Right atrium auricular region (tissue), 2 donors: ENCODE results near the gene MYO1D. TPM values are rescaled to one million over a fixed set of nuclear protein-coding genes. Genes with fewer than 3 reads are reported as not detected.

ENCODE experiments used
- DNase-seq: peaks from one replicate; pipeline ENCODE4 v3.0.0-alpha.2; 2019; ENCODE audit warnings: low spot score
- H3K27ac ChIP-seq, 2 donors: fragments of 200-600 bp; sonication (generic); 1 replicate in 1 of 2; 2 replicates in 1 of 2; pipeline ENCODE4 v1.5.1; 2016 to 2019
- H3K27me3 ChIP-seq, 2 donors: fragments of 200-600 bp; sonication (generic); one replicate each; pipeline versions ENCODE4 v1.5.1 to v1.6.0; 2017 to 2019
- H3K36me3 ChIP-seq: fragments of 200-600 bp; sonication (generic); one replicate; pipeline ENCODE4 v1.5.1; 2016
- H3K4me1 ChIP-seq, 2 donors: fragments of 200-600 bp; sonication (generic); one replicate each; pipeline versions ENCODE4 v1.5.1 to v1.6.0; 2017 to 2019
- H3K4me3 ChIP-seq, 2 donors: fragments of 200-600 bp; sonication (generic); 1 replicate in 1 of 2; 2 replicates in 1 of 2; pipeline ENCODE4 v1.5.1; 2017 to 2019; ENCODE audit warnings: mild to moderate bottlenecking in 1 of 2, moderate library complexity in 1 of 2
- H3K9me3 ChIP-seq, 2 donors: fragments of 200-600 bp; sonication (generic); one replicate each; pipeline ENCODE4 v1.5.1; 2019
- total RNA-seq, 2 donors: library from RNA; depleted of rRNA; stranded (reverse); fragments of >200 nt; gene quantifications; one replicate each; pipeline ENCODE4 v1.1.0, GENCODE V29; 2016
- TF ChIP-seq, protein P1 (sequence below), 2 donors: fragments of 200-600 bp; sonication (generic); IDR thresholded peaks; one replicate each; pipeline ENCODE4 v1.5.1; 2019; ENCODE audit warnings: antibody characterized with exemption in 2 of 2

The MYO1D gene
- total RNA-seq, 2 donors from 2014 or later: 21.9 to 25.1 TPM

DNA sequence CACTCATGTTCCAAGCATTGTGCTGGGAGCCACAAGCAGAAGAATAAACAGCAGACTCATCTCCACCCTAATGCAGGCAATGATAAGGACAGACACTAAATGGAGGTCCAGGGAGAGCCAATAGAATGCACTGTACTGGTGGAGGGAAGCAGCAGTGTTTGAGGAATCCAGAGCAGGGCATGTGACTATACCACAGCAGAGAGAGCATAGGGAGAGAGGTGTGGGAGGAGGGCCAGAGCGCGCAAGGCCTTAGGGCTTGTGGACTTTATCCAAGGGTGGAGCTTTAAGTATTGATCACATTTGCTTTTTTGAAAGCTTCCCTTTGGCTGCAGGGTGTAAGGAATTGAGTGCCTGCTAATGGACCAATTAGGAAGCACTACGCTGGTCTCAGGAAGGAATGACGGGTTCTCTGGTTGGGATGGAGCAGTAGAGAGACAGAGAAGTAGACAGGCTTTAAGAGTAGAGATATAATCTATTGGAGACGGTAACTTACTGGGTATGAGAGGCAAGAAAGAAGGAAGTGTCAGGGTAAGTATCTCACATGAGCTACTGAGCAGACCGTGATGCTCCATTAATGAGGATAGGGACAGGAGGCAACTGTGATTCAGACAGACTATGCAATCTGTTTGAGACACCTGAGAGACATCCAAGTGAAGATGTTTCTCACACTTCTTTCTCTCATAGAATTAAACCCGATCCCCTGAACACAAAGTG is 82.2 kb downstream of the MYO1D start:
- Histone ChIP-seq H3K4me3 (no peak overlapping the region), H3K27ac (no peak overlapping the region), H3K9me3 (no peaks in the 10 kb centered on the region), H3K27me3 (no peaks in the 10 kb centered on the region), H3K4me1 (no peaks in the 10 kb centered on the region), H3K36me3 (no peaks in the 10 kb centered on the region)
- no peak for DNase-seq
- TF ChIP-seq, protein P1, sequence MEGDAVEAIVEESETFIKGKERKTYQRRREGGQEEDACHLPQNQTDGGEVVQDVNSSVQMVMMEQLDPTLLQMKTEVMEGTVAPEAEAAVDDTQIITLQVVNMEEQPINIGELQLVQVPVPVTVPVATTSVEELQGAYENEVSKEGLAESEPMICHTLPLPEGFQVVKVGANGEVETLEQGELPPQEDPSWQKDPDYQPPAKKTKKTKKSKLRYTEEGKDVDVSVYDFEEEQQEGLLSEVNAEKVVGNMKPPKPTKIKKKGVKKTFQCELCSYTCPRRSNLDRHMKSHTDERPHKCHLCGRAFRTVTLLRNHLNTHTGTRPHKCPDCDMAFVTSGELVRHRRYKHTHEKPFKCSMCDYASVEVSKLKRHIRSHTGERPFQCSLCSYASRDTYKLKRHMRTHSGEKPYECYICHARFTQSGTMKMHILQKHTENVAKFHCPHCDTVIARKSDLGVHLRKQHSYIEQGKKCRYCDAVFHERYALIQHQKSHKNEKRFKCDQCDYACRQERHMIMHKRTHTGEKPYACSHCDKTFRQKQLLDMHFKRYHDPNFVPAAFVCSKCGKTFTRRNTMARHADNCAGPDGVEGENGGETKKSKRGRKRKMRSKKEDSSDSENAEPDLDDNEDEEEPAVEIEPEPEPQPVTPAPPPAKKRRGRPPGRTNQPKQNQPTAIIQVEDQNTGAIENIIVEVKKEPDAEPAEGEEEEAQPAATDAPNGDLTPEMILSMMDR (IDR thresholded peaks at IDR 0.05): no peak

DNA sequence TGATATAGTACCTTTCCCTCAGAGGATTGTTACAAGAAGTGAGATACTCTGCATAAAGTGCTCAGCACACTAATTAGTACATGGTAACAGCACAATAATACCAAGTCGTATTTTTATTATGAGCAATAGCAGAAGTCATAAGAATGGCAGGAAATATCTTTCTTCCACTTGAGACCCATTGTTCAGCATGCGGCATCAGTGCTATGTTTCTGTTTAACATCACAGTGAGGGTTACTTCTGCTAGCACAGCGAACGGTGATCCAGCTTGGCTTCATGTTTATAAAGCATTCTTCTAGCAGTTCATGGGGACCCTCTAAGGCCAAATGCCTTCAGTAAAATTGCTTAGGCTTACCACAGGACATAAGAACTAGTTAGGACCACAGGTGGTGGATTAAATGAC is 83.1 kb downstream of the MYO1D start:
- no peak overlapping the region for H3K4me3 ChIP-seq
- no peaks in the 10 kb centered on the region for H3K4me1 ChIP-seq
- TF ChIP-seq, protein P1 (IDR thresholded peaks at IDR 0.05): no peak
- no peaks in the 10 kb centered on the region for H3K9me3 ChIP-seq
- H3K27ac ChIP-seq: no peak overlapping the region
- no peaks in the 10 kb centered on the region for H3K36me3 ChIP-seq
- no peak for DNase-seq
- no peaks in the 10 kb centered on the region for H3K27me3 ChIP-seq

DNA sequence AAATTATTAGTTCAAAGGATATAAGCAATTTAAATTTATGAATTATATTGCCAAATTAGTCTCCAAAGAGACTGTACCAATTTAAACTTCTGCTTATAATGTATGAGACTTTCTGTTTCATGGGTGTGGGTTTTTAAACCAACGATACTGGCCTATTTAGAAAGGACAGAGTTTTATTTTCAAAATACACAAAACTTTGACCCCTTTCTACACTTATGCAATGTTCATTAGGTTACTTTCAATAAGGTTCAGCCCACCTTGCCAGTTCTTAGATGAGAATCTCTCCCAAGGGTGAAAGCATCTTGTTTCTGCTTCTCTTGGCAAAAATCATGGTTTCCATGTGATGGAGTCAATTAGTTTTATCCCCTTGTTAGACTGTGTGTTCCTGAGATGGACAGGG is 84.7 kb downstream of the MYO1D start:
- Histone ChIP-seq H3K27ac (no peak overlapping the region), H3K4me1 (no peaks in the 10 kb centered on the region), H3K4me3 (no peak overlapping the region), H3K36me3 (no peaks in the 10 kb centered on the region), H3K27me3 (no peaks in the 10 kb centered on the region), H3K9me3 (no peaks in the 10 kb centered on the region)
- TF ChIP-seq, protein P1 (IDR thresholded peaks at IDR 0.05): no peak
- no peak for DNase-seq

DNA sequence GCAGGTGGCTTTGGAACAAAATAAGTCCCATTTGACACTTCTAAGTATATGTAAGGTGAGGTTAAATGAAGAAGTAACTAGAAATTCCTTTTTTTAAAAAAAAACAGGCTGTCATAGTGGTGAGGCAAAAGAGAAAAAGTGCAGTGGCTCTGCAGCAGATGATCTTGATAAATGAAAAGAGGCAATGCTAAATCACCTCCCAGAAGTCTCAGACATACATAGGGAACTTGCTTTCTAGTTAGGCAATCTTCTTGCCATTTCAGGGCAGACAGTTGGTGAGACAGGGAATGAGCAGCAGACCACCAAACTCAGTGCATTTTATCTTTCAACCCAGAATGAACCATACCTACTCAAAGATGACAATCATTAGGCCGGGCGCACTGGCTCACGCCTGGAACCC is 90.8 kb downstream of the MYO1D start:
- H3K4me1 ChIP-seq: no peaks in the 10 kb centered on the region
- TF ChIP-seq, protein P1 (IDR thresholded peaks at IDR 0.05): no peak
- H3K27me3 ChIP-seq: no peaks in the 10 kb centered on the region
- no peak overlapping the region for H3K27ac ChIP-seq
- H3K4me3 ChIP-seq: no peak overlapping the region
- H3K36me3 ChIP-seq: no peaks in the 10 kb centered on the region
- no peaks in the 10 kb centered on the region for H3K9me3 ChIP-seq
- DNase-seq: no peak

DNA sequence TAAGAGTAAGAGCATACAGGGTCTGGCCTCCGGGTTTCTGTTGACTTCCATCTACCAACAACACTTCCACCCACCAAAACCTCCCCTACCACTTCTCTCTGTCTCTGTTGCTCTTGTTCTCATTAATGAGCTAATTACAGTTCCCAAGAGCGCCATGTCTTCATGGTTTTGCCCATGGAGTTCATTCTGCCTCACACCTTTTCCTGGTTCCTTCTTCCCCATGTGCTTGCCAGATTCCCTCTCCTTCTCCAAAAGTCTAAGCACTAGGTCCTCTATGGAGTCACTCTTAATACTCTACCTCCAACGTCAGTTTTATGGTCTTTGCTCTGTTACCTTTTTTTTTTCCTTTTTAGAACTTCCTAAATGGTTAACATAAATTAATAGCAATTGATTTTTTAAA is 92.8 kb downstream of the MYO1D start:
- H3K9me3 ChIP-seq: no peaks in the 10 kb centered on the region
- no peak overlapping the region for H3K4me3 ChIP-seq
- TF ChIP-seq, protein P1 (IDR thresholded peaks at IDR 0.05): no peak
- H3K4me1 ChIP-seq: no peaks in the 10 kb centered on the region
- no peak overlapping the region for H3K27ac ChIP-seq
- H3K27me3 ChIP-seq: no peaks in the 10 kb centered on the region
- DNase-seq: no peak
- no peaks in the 10 kb centered on the region for H3K36me3 ChIP-seq

DNA sequence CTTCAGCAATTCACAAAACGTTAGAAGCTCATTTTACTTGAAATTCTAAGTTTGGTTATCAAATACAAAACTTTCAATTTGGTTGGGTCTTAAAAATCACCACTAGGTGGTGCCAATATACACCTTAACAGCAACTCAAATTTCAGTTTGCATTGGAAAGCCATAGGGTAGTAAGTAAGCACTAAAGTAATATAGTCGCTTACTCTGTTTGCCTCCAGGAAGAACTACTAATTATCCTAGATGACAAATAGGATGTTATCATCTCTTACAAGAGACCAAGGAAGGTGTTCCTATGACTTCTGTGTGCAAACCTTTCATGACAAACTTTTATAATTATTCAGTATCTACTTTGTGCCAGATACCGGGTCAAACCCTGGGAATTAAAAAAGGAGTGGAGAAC is 93.3 kb downstream of the MYO1D start:
- H3K36me3 ChIP-seq: no peaks in the 10 kb centered on the region
- H3K4me1 ChIP-seq: no peaks in the 10 kb centered on the region
- no peak for DNase-seq
- no peak overlapping the region for H3K4me3 ChIP-seq
- TF ChIP-seq, protein P1 (IDR thresholded peaks at IDR 0.05): peak; percentile 60 to 84
- H3K27me3 ChIP-seq: no peaks in the 10 kb centered on the region
- H3K9me3 ChIP-seq: no peaks in the 10 kb centered on the region
- H3K27ac ChIP-seq: no peak overlapping the region
